GM18870 (cell line): ENCODE results near the gene RIT2.

Source experiments
- ATAC-seq: cut with Tn5 transposase; IDR thresholded peaks from one replicate; pipeline ENCODE4 v1.9.1; 2021; ENCODE audit warnings: moderate library complexity; ENCODE audit not compliant: unreplicated experiment

RIT2 gene

DNA sequence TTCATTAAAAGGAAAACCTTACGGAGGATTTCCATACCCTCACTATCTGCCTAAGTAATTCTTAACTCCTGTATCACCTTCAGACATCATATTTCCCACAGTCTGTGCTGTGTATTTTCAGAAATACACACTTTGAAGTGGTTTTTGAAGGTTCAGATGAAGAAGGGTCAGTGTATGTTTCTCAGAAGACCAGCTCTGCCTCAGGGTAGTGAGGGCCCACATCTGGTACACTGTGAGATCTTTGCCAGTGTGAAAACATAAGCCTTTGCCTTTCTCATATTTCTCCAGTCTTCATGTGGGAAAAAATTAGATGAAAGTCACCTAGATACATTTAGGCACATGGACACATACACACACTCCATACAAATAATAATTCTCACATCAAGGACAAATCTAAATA, 408.4 kb downstream of the RIT2 start:
- ATAC-seq, result no peak

DNA sequence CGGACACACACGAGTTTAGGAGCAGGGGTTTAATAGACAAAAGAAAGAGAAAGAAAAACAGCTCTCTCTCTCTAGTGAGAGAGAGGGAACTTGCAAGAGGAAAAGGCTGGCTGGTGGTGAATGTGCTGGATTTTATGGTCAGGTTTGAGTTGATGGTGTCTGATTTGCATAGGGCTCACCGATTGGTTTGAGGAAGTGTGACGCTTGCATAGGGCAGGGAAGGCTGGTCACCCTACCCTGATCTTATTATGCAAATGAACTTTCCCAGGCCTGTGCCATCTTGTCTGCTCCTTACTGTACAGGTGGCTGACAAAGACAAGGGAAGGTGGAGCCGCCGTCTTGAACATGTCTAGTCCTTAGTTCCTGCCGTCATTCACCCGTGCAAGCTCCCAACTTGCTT, 408.9 kb downstream of the RIT2 start:
- ATAC-seq, result no peak

DNA sequence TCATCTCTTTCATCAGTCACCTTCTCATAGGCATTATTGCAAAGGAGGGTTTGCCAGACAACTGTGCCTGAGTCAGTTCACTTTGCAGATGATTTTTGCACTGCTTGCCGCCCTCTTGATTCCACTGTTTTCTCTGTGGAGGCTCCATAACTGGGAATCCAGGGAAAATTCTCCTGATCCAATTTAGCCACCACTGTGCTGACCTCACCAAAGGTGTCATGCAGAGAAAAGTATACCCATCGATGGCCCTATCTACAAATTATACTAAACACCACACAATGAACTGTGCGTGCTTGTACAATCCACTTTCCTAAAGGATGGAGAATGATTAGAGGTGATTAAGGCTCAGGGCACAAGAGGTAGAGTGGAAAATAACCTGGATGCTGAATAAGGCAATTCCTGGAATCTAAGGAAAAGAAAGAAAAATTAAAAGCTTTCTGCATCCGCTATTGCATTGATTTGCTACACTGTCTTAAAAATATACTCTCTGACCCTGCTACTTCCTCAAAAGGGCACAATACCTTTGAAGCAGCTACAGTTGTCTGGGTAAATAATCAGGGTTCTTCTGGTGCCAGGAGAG, 409.4 kb downstream of the RIT2 start:
- no peak for ATAC-seq
